ENCODE results near the gene NXN. TPM values are rescaled to one million over a fixed set of nuclear protein-coding genes. Genes with fewer than 3 reads are reported as not detected.

NXN gene
- total RNA-seq, 1 experiment from 2014 or later = 126 TPM

- Histone ChIP-seq H3K9me3 (ENCODE audit: control insufficient read depth, insufficient read depth, low read depth, low read length) (no peaks in the 10 kb centered on the region), H3K4me1 (ENCODE audit: control insufficient read depth, insufficient read depth, low read length) (peaks cover 83% of the 10 kb centered on the region), H3K36me3 (ENCODE audit: control insufficient read depth, insufficient read depth, low read length) (peaks cover 3% of the 10 kb centered on the region; the same call in 1 of the 2 replicates), H3K27me3 (ENCODE audit: control insufficient read depth, insufficient read depth, low read length) (no peaks in the 10 kb centered on the region), H3K4me3 (ENCODE audit: low read depth in 2 of 2, low read length in 2 of 2) (no peak overlapping the region), H3K27ac (ENCODE audit: low read length) (peak overlapping the region; percentile 74)
- CTCF ChIA-PET = interaction anchor here (1.0 kb wide), 1 partner anchor 30 kb away, joined by 6 read pairs; no protein-coding TSS in a partner anchor
- intact Hi-C loops (cut with micrococcal nuclease; ENCODE audit: unreplicated experiment) (no loop called here), in situ Hi-C loops (cut with HindIII; ENCODE audit: low pct_unique_long_range_greater_than_20kb, low sequenced_read_pairs) (no loop called here)
- no TSS peak for BruUV-seq (replicated peaks)
- TF ChIP-seq REST (IDR thresholded peaks at IDR 0.05; ENCODE audit: insufficient read depth in 1 of 2, low read depth in 2 of 2, low read length in 1 of 2) (no peak), TCF7L2 (IDR thresholded peaks at IDR 0.05; ENCODE audit: low read depth, low read length) (no peak), POLR2AphosphoS5 (IDR thresholded peaks at IDR 0.05; ENCODE audit: low read depth, low read length) (no peak), SIN3A (IDR thresholded peaks at IDR 0.05; ENCODE audit: borderline replicate concordance, insufficient read depth, low read depth, low read length) (no peak), CTCF (IDR thresholded peaks at IDR 0.05) (no peak)
- ATAC-seq (no peak), DNase-seq (ENCODE audit: low read depth, low spot score) (no peak)
- POLR2A ChIA-PET = interaction anchor here (0.6 to 1.3 kb wide), 2 partner anchors 22 to 73 kb away, joined by 3 read pairs; no protein-coding TSS in a partner anchor
These were observed 50.0 kb downstream of the NXN start for GRCh38 chr17:929586-929985.

- no peaks in the 10 kb centered on the region for H3K27me3 ChIP-seq (ENCODE audit: control insufficient read depth, insufficient read depth, low read length)
- H3K9me3 ChIP-seq (ENCODE audit: control insufficient read depth, insufficient read depth, low read depth, low read length) = no peaks in the 10 kb centered on the region
- peaks cover 3% of the 10 kb centered on the region; the same call in 1 of the 2 replicates for H3K36me3 ChIP-seq (ENCODE audit: control insufficient read depth, insufficient read depth, low read length)
- DNase-seq (ENCODE audit: low read depth, low spot score) = peak; percentile 85
- intact Hi-C loops (cut with micrococcal nuclease; ENCODE audit: unreplicated experiment) = no loop called here
- CTCF ChIA-PET = no interaction called here
- in situ Hi-C loops (cut with HindIII; ENCODE audit: low pct_unique_long_range_greater_than_20kb, low sequenced_read_pairs) = no loop called here
- peak; percentile 83 for ATAC-seq
- peak overlapping the region; percentile 74 for H3K27ac ChIP-seq (ENCODE audit: low read length)
- peak overlapping the region in 1 of 2 experiments; percentile 29; a peak in 2 of 4 replicates for H3K4me3 ChIP-seq (ENCODE audit: low read depth in 2 of 2, low read length in 2 of 2)
- no peak for TF ChIP-seq SIN3A (IDR thresholded peaks at IDR 0.05; ENCODE audit: borderline replicate concordance, insufficient read depth, low read depth, low read length)
- peak; percentile 91 for TF ChIP-seq TCF7L2 (IDR thresholded peaks at IDR 0.05; ENCODE audit: low read depth, low read length)
- peaks cover 73% of the 10 kb centered on the region for H3K4me1 ChIP-seq (ENCODE audit: control insufficient read depth, insufficient read depth, low read length)
- no TSS peak for BruUV-seq (replicated peaks)
- POLR2A ChIA-PET = interaction anchor here (0.7 kb wide), 1 partner anchor 189 kb away, joined by 3 read pairs; no protein-coding TSS in a partner anchor
These were observed 51.7 kb downstream of the NXN start for GRCh38 chr17:927611-928461.

Measured in Panc1 (cell line).